ENCODE measurements around the gene TSPAN9.

TSPAN9 gene

DNA sequence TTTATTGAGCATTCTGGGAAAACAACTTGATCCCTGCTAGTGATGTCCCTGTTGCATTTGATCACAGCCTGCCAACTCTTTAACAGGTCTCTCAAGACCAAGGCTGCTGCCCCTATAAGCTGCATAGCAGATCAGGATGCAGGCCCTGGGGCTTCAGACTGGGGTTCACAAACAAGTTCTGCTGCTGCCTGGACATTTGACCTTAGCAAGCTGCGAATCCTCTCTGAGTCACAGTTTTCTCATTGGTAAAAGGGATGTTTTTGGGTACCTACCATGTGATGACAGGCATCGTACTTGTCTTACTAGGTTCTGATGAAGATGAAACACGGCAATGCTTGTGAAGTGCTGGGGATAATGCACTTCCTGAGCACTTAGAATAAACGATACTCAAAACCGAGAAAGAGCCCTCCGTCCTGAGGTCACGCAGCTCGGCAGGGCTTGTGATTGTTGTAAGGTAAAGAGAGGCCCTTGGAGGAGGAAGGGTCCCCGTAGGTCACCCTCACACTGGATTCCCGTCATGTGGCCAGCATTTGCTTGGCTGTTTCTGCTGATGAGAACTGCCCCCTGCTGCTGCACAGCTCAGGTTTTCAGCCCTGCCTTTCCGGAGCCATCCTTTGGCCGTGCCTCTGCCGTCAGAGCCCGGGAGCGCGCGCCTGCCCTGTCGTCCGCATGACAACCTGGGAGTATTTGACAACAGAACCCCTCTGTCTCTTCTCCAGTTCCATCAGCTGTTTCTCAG, 39.1 kb downstream of the TSPAN9 start:
- no peak overlapping the region for H3K4me3 ChIP-seq (ENCODE audit: low read depth, low read length)
- peak; percentile 92 for DNase-seq (ENCODE audit: low read depth)
- TF ChIP-seq, protein P1, sequence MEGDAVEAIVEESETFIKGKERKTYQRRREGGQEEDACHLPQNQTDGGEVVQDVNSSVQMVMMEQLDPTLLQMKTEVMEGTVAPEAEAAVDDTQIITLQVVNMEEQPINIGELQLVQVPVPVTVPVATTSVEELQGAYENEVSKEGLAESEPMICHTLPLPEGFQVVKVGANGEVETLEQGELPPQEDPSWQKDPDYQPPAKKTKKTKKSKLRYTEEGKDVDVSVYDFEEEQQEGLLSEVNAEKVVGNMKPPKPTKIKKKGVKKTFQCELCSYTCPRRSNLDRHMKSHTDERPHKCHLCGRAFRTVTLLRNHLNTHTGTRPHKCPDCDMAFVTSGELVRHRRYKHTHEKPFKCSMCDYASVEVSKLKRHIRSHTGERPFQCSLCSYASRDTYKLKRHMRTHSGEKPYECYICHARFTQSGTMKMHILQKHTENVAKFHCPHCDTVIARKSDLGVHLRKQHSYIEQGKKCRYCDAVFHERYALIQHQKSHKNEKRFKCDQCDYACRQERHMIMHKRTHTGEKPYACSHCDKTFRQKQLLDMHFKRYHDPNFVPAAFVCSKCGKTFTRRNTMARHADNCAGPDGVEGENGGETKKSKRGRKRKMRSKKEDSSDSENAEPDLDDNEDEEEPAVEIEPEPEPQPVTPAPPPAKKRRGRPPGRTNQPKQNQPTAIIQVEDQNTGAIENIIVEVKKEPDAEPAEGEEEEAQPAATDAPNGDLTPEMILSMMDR (conservative IDR thresholded peaks at IDR 0.05; ENCODE audit: low read depth, low read length): peak; percentile 22

DNA sequence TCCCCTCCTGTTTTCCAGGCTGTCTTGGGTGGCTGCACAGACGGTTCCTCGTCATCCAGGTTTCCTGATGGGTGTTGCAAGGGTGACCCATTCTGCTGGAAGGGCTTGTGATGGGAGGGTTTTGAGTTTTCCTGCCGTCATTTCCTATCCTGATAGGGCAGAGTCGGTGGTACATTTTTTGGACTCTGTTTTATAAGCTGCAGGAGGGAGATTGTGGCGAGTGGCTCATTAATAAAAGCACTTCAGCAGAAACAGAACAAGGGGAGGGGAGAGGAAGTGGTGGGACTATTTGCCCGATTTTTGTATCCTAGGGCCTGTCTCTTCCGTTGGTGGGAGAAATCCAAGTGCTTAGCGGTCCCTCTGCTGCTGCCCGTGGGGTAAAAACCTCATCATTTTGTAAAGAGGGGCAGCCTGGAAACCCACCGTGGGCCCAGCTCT, 40.0 kb downstream of the TSPAN9 start:
- H3K4me3 ChIP-seq (ENCODE audit: low read depth, low read length): no peak overlapping the region
- TF ChIP-seq, protein P1 (conservative IDR thresholded peaks at IDR 0.05; ENCODE audit: low read depth, low read length): no peak
- peak; percentile 76 for DNase-seq (ENCODE audit: low read depth)

DNA sequence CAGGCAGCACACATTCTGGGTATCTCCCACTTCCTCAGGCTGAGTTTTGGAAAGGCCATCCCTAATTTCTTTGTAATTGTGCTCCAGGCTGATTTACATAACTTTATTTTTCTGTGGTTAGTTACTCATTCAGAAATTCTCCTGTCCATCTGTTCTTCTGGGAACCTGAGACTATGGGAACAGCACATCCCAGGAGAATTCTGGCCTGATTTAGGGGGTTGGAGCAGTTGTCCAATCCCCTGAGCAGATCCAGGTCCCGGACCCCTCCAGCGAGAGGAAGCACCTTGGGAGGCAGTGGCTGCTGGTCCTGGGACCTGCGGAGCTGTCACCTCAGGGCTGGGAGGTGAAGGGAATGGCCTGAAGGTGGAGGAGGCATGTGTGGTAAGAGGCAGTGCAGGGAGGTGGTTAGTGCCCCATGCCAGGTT, 40.4 kb downstream of the TSPAN9 start:
- TF ChIP-seq, protein P1 (conservative IDR thresholded peaks at IDR 0.05; ENCODE audit: low read depth, low read length): no peak
- DNase-seq (ENCODE audit: low read depth): peak; percentile 87
- H3K4me3 ChIP-seq (ENCODE audit: low read depth, low read length): no peak overlapping the region

DNA sequence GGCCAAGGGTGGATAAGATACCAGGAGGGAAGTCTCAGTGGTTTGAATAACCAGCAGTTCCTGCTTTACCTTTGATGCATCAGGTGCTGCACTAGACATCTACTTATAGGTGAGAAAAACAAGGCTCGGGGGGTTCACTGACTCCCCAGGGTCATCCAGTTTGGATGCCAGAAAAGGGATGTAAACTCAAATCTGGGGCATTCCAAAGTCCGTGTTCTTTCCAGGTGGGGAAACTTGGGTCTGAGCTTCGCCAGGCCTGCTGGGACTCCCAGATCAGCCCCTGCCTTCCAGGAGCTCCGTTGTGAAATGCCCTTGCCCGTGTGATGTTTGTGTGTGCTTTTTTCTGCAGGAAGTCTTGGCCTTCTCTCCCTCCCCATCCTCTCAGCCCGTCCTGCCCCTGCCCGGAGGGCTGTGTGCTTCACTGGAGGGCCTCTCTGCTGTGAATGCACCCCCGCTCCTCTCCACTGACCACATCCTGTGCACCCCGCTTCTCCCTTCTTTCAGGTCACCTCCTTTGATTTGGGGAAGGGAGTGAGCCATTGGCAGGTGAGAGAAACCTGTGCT, 42.1 kb downstream of the TSPAN9 start:
- TF ChIP-seq, protein P1 (conservative IDR thresholded peaks at IDR 0.05; ENCODE audit: low read depth, low read length): no peak
- DNase-seq (ENCODE audit: low read depth): peak; percentile 66
- H3K4me3 ChIP-seq (ENCODE audit: low read depth, low read length): no peak overlapping the region

DNA sequence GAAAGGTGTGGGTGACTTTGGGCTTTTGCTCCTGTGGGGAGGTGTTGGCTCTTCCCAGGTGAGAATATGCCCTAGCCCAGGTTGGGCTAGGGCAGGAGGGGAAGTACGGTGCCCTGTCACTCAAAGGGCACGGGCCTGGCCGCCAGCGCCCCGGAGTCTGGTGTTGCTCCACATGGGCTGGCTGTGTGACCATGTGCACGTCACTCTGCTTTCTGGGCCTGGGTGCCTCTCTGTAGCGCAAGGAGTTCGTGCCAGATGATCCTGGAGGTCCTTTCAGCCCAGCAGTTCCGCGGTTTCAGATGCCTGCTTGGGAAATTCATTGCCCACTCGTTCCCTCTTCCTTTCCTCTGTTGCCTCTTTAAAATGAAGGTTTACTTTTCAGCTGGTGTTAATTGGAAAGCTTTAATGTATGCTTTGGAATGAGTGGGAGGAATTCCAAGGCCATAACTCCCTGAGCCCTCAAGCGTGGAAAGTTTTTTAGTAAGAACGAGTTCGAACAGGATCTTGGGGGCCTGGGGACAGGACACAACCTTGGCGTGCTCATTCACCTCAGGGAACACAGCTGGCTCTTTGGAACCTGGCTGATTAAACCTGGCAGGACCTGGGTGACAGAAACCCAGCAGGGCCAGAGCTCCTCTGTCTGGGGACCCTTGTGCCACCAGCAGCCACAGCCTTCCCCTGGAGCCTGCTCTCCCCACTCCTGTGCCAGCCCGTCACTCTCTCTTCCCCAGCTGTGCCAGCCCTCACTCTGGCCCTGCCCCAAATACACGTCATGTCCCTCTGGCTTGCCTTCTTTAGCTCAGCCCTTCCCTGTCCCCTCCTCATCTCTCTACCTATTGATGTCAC, 42.8 kb downstream of the TSPAN9 start:
- peak; percentile 20 for DNase-seq (ENCODE audit: low read depth)
- H3K4me3 ChIP-seq (ENCODE audit: low read depth, low read length): no peak overlapping the region
- TF ChIP-seq, protein P1 (conservative IDR thresholded peaks at IDR 0.05; ENCODE audit: low read depth, low read length): no peak

DNA sequence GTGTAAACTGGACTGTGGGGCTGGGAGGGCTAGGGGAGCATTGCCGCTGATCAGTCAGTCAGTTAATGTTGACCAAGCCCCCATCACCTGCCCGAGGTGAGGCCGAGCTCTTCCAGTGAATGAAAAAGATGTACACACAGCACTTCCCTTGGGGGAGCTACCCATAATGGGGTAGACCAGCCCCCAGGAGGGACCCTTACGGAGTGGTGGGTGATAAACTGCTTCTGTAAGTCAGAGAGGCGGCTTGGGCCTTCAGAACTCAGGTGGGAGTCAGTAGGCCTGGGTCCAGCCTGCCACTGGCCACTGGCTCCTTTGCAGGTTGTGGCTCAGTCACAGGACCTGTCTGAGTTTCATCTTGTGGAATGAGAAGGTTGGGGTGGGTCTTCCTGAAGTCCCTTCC, 43.5 kb downstream of the TSPAN9 start:
- TF ChIP-seq, protein P1 (conservative IDR thresholded peaks at IDR 0.05; ENCODE audit: low read depth, low read length): no peak
- DNase-seq (ENCODE audit: low read depth): no peak
- H3K4me3 ChIP-seq (ENCODE audit: low read depth, low read length): no peak overlapping the region
